Measurements from ENCODE around the gene RGPD3.

GRCh38 chr2:106353676-106354075 is 114.5 kb downstream of the RGPD3 start:
- TF ChIP-seq POLR2AphosphoS5 (IDR thresholded peaks at IDR 0.05) (no peak), CTCF (IDR thresholded peaks at IDR 0.05) (no peak), POLR2A (IDR thresholded peaks at IDR 0.05) (no peak)
